ENCODE results near the gene FANCF.

Gene FANCF

DNA sequence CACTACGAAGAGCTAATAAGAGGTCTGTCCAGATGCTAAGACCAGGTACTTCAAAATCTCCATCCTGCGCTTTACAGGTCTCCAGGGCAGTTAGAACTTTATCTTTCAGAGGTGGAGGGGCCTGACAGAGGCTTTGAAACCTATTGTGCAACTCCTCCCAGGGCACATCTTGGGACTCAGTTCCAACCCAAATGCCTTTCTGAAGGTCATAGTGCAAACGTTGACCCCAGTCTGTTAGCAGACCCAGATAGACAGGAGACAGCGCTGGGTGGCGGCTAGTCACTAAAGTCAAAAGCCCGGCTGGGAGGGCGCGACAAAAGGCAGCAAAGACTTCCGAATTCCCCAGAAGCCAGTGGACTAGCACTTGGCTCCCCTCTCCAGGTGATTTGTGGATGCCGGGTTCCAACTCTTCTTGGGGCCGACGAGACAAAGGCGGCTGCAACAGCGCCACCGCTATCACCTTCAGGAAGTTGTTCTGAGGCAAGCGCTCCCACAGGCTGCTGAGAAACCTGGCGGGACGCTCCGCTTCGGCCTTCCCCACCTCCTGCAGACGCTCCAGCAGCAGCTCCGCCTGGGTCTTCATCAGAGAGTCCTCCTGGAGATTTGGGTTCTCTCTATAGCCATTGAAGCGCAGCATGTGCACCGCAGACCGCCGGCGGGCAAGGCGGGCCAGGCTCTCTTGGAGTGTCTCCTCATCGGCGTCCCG is 728 bp downstream of the FANCF start:
- peak; percentile 8 to 68 for DNase-seq

- DNase-seq = no peak
These were observed 7.8 kb downstream of the FANCF start for GRCh38 chr11:22617868-22618267.

GRCh38 chr11:22603933-22604332 is 21.7 kb downstream of the FANCF start:
- no peak for DNase-seq

DNA sequence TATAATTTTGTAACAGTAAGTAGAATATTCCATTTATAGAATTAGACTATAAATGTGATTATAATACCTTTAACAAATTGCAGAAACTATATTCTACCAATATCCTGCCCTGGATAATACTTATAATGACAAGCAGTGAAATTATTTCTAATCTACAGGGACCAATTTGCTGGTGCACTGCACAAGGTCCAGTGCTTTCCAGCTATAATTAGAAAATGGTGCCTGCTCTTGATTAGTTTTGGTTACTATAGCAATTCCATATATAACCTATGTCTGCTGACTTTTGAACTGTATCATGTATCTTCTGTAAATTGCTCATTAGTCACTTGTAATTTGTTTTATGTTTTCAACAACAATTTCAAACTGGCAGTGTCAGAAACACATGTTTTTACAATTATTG is 23.1 kb downstream of the FANCF start:
- DNase-seq = no peak

GRCh38 chr11:22599458-22599857 is 26.2 kb downstream of the FANCF start:
- no peak for DNase-seq

- no peak for DNase-seq
These were observed 28.6 kb downstream of the FANCF start for GRCh38 chr11:22597062-22597461.

GRCh38 chr11:22584976-22585375 is 40.6 kb downstream of the FANCF start:
- no peak for DNase-seq

- DNase-seq = no peak
These were observed 41.6 kb downstream of the FANCF start for GRCh38 chr11:22583963-22584492.

DNA sequence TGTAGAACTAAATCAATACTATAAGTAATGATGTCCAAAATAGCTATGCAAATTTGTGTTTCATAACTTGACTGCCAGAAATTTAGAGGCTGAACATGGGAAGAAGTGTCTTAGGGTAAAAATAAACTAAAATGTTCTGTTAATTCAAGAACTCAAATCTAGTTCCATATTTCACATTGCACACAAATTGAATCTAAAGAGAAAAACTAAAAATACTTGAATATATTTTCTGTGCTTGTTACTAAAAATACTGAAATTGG is 43.5 kb downstream of the FANCF start:
- DNase-seq = no peak

- DNase-seq = no peak
These were observed 44.1 kb downstream of the FANCF start for GRCh38 chr11:22581354-22582150.

GRCh38 chr11:22577854-22578253 is 47.8 kb downstream of the FANCF start:
- DNase-seq = no peak
